Skin epidermis (tissue), 12 donors: ENCODE data around the gene OR10H3.
A peak's percentile ranks its signal among the peaks of the same experiment; 100 is the strongest.
"Not testable (repeated sequence)": the region's sequence is repeated elsewhere in the genome, so short reads cannot be mapped to it uniquely, and the experiment has no call there.

Source experiments
- H3K27ac ChIP-seq, 21 experiments: fragments of 200-600 bp; sonication (generic) in 11 of 21; one replicate each; pipeline ENCODE4 v1.5.0; 2020; ENCODE audit warnings: mild to moderate bottlenecking in 3 of 21, inconsistent platforms in 2 of 21, moderate library complexity in 2 of 21
- H3K4me3 ChIP-seq, 7 experiments: fragments of 200-600 bp; sonication (generic) in 2 of 7; one replicate each; pipeline ENCODE4 v1.5.0; 2020; ENCODE audit warnings: inconsistent platforms in 2 of 7, mild to moderate bottlenecking in 2 of 7, moderate library complexity in 1 of 7

Gene OR10H3

DNA sequence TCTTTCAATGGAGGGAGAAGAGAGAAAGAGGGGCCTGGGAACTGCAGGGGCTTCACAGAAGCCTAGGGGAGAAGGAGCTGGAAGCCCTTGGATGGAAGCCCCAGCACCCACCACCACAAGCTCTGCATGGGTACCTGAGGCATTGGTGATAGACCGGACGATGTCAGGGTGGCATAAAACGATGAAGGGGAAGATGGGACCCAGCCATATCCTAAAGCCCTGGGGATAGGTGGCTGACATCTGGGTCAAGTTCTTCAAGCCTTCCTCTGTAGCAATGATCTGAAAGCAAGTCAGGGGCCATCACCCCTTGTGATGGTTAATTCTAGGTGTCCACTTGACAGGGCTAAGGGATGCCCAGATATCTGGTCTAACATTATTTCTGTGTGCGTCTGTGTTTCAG is 38.5 kb downstream of the OR10H3 start:
- Histone ChIP-seq H3K4me3 (no peak overlapping the region), H3K27ac (no peak overlapping the region)

GRCh38 chr19:15776991-15777970 is 39.5 kb downstream of the OR10H3 start:
- H3K4me3 ChIP-seq: no peak overlapping the region

DNA sequence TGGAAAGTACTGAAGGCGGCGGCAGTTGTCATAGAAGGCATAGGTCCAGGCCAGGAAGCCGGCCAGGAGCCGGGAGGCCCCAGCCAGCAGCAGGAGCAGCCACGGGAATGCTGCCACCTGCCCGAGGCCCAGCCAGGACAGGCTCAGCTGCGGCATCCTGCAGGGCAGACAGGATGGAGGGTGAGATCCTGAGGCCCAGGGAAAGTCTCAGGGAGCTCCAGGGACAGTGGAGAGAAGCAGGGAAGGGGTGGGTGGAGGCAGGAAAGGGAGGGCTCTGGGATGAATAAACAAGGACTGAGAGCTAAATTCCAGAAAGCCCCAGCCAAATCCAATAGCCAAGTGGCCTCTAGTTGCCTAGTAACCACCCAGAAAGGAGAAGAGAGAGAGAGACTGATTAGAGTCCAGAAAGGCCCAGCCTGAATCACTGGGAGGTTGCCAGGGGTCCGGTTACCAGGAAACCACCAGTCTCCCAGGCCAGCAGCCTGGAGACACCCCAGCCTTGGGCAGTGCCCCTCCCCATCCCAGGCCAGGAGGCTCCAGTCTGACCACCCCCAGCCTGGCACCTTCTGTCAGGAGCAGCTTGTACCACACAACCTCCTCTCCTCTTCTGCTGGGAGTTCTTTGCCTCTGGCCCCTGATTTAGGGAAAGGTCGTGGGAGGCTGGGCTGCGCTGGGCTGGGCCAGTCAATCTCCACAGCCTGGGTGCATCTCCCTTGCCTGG is 42.1 kb downstream of the OR10H3 start:
- peak overlapping the region in 9 of 21 experiments; percentile 11 to 73 (median 62) for H3K27ac ChIP-seq
- H3K4me3 ChIP-seq: no peak overlapping the region

More at GRCh38 chr19:15776991-15777970, 39.5 kb downstream of the OR10H3 start:
- H3K27ac ChIP-seq: no peak overlapping the region

DNA sequence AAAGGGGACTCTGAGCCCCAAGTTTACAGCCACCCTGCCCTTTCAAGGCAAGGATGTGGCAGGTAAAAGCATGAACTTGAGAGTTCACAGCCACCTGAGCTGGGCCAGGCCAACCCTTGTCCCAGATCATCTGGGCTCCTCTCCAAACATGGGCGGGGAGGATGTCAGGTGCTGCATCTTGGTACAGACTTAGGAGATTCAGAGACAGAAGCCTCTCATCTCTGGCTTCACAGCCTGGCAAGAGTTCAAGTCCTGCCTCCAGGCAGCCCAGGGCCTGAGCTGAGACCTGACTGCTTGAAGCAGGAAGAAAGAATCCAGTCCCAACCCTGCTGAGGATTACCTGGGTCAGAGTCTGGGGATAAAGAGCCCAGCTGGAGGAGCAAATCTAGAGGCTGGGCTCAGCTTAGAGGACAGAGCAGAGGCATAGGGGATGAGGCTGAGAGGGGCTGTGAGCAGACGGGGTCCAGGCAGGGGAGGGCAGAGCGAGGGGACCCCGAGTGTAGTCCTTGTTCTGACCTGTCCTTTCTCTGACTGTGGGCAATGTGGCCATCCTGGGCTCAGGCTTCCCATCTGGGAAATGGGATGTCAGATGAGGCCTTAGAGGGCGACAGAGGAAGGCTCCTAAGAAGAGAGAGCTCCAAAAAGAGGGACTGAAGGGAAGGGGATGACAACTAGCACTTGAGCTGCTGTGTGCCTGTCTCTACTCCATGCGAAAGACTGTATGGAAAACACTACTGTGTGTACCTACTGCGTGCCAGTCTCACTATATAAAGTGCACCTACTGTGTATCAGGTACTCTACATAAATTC is 43.0 kb downstream of the OR10H3 start:
- Histone ChIP-seq H3K27ac (peak overlapping the region in 8 of 21 experiments; percentile 11 to 66 (median 57)), H3K4me3 (no peak overlapping the region)

- no peak overlapping the region for H3K27ac ChIP-seq
- H3K4me3 ChIP-seq: no peak overlapping the region
Measured at GRCh38 chr19:15781661-15782060, 43.9 kb downstream of the OR10H3 start.

GRCh38 chr19:15782211-15782610 is 44.4 kb downstream of the OR10H3 start:
- H3K4me3 ChIP-seq: no peak overlapping the region
- H3K27ac ChIP-seq: no peak overlapping the region

GRCh38 chr19:15782896-15783295 is 45.1 kb downstream of the OR10H3 start:
- not testable (repeated sequence) for H3K4me3 ChIP-seq, H3K27ac ChIP-seq

- H3K4me3 ChIP-seq: no peak within 1 kb of the TSS
- H3K27ac ChIP-seq: no peak within 1 kb of the TSS
Measured at GRCh38 chr19:15787611-15788155, 49.9 kb downstream of the OR10H3 start, which contains the start of gene OR10H5. TSS of gene OR10H5 (plus strand) at chr19:15787661. CDS start at chr19:15794049, 6,388 bp downstream.

DNA sequence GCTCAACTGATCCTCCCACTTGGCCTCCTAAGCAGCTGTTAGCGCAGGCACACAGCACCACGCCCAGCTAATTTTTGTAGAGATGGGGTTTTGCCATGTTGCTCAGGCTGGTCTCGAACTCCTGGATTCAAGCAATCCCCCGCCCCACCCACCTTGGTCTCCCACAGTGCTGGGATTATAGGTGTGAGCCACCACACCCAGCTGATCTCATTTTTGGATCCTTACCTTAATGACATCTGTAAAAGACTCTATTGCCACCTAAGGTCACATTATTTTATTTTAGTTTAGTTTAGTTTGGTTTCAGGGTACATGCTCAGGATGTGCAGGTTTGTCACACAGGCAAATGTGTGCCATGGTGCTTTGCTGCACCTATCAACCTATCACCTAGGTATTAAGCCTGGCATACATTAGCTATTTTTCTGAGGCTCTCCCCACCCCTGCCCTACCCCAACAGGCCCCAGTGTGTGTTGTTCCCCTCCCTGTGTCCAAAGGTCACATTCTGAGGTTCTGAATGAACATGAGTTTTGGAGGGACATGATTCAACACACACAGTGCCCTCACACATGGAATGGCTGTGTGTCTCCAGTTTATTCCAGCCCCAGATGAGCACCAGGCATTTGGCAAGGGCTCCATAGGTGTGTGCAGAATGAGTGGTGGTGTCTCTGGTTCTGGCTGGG is 50.9 kb downstream of the OR10H3 start:
- Histone ChIP-seq H3K4me3 (no peak overlapping the region), H3K27ac (no peak overlapping the region)

DNA sequence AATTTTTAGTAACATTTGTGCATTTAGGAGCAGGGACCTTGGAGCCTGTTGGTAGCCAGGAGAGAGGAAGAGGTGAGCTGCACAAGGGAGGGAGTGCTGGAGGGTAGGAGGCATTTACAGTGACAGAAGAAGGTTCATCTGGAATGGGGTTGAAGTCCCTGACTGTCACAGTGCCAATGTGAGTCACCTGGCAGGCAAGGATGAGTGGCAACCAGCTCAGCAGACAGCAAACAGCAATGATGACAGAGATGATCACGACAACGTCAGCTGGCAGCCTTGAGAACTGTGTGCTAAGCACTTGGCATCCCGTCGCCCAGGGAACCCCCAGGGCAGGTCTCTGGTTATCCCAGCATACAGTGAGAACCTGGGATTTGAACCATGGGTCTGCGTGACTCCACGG is 52.3 kb downstream of the OR10H3 start:
- no peak overlapping the region for H3K27ac ChIP-seq
- H3K4me3 ChIP-seq: no peak overlapping the region
